Measurements from ENCODE around the gene BRI3BP.
"Not testable (repeated sequence)": the region's sequence is repeated elsewhere in the genome, so short reads cannot be mapped to it uniquely, and the experiment has no call there.

Gene BRI3BP

DNA sequence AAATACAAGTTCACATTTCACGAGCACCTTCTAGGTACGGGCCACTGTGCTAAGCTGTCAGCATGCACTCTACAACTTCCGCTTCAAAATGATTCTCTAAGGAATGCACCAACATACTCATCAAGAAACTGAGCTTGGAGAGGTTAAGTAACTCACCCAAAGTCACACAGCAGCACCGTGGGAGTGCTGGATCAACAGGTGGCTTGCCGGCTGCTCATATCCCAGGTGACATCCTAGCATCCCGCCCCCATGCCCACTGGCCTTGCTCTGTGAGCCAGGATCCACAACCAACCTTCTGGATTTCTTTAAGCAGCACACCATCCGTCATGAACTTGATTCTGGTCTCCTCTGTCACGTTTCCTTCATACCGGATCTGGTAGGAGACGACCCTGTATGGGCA lies 21.2 kb upstream of the BRI3BP start:
- DNase-seq (ENCODE audit: low read depth), result no peak

DNA sequence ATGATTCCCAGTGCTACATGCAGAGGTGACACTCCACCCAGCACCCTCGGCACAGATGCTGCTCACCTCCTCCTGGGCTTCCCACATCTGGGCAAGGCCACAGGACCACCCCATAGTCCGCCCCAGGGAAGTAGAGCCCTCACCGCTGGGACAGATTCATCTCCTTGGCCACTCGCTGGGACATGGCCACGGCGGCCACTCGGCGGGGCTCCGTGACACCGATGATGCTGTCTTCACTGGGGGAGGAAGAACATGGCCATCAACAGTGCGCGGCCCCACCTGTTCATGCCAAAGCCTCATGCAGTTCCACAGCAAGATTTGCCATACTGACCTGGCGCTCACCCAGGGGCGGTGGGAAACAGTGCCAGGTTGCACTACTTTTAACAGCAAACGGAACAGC lies 18.2 kb upstream of the BRI3BP start:
- no peak for DNase-seq (ENCODE audit: low read depth)

DNA sequence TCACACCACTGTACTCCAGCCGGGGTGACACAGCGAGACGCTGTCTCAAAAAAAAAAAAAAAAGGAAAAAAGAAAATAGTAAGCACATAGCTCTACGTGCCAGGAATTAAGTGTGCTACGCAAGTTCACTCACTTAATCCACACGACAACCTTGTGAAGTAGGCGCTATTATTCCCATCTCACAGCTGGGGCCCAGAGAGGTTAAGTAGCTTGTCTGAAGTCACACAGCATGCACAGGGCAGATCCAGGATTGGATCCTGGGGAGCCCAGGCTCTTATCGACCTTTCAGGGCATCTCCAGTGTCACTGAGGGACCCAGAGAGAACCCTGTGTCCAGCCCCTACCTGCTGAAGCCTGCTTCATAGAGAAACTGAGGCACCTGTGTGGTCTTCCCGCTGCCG lies 16.4 kb upstream of the BRI3BP start:
- DNase-seq (ENCODE audit: low read depth), result no peak

DNA sequence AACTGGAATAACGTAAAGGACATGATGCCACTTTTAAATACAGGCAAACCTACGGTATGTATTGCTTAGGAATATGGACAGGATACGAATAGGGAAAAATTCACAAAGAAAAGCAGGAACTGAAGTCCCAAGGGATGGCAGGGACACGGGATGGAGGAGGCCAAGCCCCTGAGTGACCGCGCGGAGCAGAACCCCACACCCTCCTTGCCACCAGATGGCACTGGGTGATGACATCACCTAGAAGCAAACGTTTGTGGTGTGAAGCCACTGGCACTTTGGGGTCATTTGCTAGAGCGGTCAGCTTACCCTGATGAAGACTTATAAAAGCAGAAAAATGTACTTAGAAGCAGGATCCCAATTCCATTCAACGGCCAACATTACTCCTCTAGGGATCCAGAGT lies 13.9 kb upstream of the BRI3BP start:
- no peak for DNase-seq (ENCODE audit: low read depth)

DNA sequence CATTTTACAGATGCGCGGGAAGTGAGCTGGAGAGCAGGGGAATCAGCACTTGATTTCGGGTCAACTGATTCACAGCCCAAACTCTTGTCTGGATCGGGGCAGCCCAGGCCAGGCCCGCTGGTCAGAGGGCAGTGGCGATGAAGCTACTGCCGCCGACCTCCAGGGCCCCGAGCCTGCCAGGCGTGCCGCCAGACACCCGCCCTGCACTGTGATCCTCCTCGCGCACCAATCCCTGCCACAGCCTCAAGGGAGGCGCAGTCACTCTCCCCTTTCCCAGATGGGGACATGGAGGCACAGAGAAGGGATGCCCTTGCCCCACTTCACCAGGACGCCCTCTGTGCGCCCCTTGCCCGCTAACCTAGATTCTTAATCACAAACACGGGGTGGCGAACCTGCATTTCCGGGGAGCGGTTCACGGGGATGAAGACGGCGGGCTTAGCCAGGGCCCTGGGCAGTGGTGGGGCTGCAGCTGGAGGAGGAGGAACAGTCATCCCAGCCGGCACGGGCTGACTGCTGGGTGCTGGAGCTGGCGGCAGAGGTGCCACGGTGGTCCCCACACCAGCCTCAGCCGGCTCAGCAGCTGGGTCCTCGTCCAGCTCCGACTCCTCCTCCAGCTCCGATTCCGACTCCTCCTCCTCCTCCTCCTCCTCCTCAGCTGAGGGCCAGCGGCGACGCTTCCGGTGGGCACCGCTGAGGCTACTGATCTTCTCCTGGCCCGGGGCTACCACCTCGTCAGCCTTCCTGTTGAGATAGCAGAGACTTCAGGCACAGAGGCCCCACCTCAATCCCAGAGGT lies 13.2 kb upstream of the BRI3BP start:
- DNase-seq (ENCODE audit: low read depth), result no peak

DNA sequence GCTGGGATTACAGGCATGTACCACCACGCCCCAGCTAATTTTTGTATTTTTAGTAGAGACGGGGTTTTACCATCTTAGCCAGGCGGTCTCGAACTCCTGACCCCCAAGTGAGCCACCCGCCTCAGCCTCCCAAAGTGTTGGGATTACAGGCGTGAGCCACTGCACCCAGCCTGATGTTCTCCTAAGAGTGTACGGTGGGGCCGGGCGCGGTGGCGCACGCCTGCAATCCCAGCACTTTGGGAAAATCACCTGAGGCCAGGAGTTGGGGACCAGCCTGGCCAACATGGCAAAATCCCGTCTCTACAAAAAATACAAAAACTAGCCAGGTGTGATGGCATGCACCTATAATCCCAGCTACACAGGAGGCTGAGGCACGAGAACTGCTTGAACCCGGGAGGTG lies 6.6 kb upstream of the BRI3BP start:
- not testable (repeated sequence) for DNase-seq (ENCODE audit: low read depth)

DNA sequence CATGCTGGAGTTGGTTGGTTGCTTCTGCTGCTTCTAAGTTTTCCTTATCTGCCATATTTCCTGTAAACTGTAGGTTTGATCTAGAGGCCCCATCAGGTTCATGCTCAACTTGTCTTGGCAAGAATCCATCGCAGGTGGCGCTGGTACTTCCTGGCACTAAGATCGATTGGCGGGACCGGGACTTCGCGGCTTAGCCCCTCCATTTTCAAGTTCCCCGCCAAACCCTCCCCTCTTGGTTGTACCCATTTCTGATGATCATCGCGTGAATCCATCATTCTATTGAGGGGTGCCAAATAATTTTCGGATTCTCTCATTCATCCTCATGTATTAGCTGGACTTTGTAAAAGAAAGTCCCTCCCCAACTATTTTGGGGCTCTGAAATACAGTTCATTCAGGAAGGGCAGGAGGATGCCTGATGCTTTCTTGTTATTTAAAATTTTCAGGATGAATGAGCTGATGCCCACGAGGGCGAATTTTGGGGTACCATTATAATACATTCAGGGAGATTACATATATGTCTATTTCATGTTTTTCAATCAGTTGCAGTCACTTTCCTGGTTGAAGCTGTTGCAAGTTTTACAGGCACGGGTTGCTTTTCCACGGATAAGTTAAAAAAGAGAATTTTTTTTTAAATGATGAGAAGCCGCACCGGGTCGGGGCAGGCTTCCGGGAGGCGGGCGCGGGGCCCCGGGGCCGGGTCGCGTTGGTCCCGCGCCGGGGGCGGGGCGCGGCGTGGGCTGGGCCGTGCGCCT lies 395 bp upstream of the BRI3BP start:
- DNase-seq (ENCODE audit: low read depth), result peak; percentile 68

DNA sequence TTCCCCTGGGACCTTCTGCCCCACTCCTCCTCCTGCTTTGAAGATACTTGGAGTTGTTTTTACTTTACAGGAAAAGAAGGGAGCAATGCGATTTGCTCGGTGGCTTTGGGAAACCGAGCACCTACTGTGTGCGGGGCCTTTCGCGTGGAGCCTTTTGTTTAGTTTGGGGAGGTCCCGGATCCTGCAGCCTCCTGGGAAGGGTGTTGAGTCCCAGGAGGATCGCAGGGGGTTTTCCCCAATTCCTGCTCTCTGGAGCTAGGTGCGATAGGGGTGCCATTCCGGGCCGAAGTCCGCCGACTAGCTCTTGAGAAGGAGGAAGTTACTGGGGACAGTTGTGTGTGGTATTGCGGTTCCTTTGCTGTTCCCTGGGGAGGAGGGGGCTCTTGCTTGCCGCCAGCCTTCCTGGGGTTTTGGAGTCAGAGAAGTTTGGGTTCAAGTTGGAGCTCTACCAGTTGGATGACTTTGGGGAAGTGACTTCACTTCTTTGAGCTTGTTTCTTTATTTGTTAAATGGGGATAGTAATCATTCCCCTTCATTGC lies 1.1 kb downstream of the BRI3BP start:
- DNase-seq (ENCODE audit: low read depth), result no peak

DNA sequence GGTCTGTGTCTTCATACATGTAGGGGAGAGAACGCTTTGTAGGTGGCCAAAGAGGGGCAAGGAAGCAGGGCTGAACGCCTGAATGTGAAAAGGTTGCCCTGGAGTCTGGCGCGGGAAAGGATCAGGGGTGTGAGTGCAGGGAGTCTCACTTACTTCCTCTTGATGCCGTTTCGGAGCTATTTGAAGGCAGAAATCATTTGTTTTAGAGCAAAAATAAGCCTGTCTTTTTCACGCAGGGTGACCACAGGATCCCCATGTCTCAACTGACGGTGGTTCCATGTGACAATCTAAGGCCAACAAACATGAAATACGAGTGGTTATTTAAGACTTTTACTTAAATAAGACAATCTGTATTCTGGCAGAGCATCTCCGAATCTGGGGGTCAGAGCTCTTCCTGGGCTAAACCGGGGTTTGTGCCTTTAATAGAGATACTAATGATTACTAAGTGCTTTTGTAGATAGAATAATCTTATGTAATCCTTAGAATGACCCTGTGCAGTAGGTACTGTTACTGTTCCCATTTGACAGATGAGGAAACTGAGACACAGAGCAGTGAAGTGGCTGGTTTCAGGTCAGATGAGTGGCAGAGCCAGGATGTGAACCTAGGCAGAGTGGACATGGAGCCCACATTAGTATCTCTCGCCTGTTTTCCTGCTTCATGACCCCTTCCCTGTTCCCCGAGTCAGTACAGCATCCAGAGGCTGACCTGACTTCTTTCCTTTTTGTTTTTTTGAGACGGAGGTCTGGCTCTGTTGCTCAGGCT lies 1.9 kb downstream of the BRI3BP start:
- DNase-seq (ENCODE audit: low read depth), result no peak

DNA sequence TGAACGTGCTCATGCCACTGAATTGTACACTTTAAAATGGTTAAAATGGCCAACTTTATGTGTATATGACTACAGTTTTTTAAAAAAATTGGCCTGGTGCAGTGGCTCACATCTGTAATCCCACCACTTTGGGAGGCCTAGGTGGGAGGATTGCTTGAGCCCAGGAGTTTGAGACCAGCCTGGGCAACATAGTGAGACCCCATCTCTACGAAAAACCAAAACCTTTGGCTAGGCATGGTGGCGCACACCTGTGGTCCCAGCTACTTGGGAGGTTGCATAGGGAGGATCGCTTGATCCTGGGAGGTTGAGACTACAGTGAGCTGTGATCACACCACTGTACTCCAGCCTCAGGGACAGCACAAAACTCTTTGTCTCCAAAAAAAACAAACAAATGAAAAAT lies 5.3 kb downstream of the BRI3BP start:
- no peak for DNase-seq (ENCODE audit: low read depth)

DNA sequence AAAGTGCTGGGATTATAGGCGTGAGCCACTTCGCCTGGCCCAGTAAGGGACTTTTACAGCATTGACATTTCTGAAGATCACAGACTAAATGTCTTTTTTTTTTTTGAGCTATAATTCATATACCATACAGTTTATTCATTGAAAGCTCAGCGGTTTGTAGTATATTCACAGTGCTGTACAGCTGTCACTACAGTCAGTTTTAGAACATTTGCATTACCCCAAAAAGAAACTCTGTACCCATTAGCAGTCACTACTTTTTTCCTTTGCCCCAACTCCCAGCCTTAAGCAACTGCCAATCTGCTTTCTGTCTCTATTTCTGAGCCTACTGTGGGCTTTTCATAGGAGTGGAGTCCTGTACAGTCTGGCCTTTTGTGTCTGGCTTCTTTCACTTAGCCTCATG lies 8.2 kb downstream of the BRI3BP start:
- DNase-seq (ENCODE audit: low read depth), result no peak

DNA sequence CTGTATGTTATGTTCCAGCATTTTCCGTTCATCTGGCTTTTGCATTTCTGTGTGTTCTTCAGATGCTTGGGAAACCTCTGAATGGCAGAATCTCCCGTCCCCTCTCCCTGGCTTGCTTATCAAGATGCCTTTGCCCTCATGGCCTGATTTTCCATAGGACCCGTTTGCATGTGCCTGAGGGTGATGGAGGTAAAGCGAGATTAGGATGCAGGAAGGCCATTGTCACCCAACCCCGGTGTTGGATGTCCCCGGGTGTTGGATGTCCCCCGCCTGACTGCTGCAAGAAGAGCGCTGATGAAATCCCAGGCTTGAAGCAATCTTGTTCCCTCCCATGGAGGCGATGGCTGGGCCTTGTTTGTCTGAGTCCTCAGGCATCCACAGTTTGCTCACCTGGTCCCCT lies 9.6 kb downstream of the BRI3BP start:
- DNase-seq (ENCODE audit: low read depth), result no peak

DNA sequence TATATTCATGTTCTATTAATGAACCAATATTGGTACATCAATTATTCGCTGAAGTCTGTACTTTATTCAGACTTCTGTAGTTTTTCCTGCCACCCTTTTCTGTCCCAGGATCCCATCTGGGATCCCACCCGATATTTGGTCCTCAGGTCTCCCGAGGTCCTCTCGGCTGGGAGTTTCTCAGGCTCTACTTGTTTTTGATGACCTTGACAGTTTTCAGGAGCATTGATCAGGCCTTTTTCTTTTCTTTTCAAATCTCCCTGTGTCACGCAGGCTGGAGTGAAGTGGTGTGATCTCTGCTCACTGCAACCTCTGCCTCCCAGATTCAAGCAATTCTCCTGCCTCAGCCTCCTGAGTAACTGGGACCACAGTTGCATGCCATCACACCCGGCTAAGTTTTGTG lies 11.2 kb downstream of the BRI3BP start:
- DNase-seq (ENCODE audit: low read depth), result no peak

DNA sequence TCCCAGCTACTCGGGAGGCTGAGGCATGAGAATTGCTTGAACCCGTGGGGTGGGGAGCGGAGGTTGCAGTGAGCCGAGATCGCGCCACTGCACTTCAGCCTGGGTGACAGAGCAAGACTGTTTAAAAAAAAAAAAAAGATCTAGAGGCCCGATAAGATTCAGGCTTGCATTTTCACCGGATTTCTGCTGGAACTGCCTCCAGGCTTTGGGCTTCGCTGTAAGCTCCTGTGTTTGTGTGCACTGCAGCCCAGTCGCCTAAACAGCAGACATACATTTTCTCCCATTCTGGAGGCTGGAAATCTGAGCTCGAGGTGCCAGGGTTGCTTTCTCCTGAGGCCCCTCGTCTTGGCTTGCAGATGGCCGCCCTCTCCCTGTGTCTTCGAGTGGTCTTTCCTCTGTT lies 12.2 kb downstream of the BRI3BP start:
- no peak for DNase-seq (ENCODE audit: low read depth)

DNA sequence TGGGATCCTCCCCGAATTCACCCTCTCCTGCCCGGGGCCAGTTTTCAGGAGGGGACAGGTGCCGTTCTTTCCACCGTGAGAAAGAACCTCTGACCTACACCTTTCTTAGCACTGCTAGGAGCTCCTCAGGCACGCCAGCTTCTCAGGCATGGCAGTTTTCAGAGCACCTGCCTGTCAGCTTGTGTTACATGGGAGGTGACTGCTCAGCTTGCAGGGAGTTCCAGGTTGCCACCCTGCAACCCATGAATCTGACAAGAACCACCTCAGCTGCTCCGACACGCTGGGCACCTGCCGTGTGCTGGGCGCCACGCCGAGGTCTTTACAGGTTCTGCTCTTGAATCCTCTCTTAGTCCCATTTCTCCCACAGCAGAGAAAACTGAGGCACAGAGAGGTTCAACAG lies 12.9 kb downstream of the BRI3BP start:
- no peak for DNase-seq (ENCODE audit: low read depth)

DNA sequence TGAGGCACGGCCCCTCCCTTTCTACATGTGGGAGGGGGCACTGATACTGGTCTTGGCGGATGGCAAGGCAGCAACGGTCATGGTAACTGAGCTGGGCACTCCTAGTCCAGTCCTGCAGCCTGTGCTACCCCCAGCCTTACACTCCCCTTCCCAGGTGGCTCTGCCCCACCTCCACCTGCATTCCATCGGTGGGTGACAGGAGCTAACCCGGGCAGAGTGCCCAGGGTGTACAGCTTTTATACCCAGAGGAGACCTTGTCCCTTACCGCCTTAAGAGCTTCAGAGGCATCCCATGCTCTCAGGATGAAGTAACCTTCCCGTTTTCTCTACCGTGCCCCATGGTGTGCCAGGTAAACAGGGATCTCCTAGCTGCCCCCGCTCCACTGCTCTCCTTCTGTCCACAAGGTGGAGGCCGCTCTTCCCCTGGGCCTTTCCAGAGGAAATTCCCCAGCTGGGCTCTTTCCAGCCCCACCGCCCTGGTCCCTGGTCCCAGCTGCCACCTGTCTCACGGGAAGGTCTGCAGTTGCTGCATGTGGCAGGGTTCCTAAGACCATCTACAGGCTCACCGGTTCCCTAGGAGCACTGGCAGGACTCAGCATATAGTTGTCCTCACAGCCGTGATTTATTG lies 20.5 kb downstream of the BRI3BP start:
- DNase-seq (ENCODE audit: low read depth), result no peak

DNA sequence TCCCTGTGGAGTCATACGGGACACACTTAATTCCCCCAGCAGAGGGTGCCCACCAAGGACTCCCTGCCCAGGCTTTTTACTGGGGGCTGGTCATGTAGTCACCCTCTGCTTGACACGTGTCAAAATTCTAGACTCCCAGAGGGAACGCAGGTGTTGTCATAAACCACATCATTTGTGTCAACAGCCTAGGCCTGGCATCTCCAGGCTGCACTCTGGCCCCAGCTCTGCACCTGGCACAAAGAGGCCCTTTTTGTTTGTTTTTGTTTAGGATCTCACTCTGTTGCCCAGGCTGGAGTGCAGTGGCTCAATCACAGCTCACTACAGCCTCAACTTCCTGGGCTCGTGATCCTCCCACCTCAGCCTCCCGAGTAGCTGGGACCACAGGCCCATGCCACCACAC lies 21.1 kb downstream of the BRI3BP start:
- DNase-seq (ENCODE audit: low read depth), result no peak

DNA sequence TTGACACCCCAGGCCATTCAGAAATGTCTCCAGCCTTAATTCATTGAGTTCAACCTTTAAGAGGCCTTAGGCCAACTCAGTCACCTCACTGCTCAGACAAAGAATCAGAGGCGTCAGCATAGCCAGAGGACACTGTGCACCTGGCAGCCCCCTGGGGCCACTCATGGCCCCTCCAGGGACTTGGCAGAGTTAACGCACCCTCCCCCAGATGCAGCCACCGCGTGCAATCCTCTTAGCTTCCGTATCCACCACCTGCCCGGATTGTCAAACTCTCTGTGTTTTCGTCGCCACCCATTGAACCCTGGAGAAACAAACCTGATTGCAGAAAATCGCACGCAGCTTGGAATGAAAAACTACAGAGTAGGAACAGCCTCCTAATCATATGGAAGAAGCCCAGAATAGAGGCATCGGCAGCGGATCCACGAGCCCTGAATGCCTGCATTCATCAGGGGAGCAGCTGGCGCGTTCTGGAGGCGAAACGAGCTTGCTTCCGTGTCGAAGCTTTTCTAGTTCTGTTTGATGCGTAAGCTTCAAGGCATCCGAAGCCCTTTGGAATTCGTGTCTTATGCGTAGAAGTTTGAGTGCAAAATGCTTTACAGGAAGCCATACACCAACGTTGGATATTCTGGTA lies 22.4 kb downstream of the BRI3BP start:
- no peak for DNase-seq (ENCODE audit: low read depth)

DNA sequence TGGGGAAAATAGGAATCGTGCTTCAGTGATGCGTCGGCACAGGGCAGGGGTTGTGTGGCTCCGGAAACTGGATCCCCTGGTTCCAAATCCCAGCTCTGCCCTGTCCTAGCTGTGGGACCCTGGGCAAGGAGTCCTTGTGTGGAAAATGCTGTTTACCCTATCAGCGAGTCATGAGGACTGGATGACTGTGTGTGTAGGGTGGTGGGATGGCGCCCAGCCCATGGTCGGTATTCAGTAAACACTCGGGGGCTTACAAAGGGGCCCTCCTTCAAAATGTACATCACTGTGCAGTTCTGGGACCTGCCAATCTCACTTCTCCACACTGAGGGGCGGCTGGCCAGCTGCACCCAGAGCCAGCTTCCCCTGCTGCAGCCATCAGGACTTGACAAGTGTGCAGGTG lies 24.4 kb downstream of the BRI3BP start:
- no peak for DNase-seq (ENCODE audit: low read depth)

DNA sequence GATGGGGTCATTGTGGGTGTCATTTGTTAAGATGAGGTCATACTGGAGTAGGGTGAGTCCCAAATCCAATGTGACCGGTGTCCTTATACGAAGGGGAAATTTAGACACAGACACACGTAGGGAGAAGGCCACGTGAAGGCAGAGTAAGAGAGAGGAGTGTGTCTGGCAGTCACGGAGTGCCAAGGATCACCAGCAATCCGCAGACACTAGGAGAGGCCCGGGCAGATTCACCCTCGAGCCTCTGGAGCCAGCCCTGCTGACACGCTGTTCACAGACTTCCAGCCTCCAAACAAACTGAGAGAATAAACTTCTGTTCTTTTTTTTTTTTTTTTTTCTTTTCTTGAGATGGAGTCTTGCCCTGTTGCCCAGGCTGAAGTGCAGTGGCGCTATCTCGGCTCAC lies 24.9 kb downstream of the BRI3BP start:
- DNase-seq (ENCODE audit: low read depth), result no peak

DNA sequence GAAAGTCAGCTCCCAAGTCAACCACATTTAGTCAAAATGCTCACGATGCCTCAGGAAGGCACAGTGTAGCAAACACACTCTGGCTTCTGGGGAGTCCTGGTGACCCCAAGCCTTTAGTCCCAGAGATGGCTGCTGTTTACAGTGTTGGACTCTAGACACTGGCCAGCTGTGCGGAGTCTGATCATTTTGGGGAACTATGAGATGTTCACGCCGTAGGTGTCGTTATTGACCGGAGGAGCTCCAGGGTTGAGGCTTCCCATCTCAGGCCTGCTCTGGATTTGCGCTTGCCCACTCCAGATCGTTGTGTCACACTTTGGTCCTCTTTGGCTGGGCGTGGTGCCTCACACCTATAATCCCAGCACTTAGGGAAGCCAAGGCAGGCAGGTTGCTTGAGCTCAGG lies 27.7 kb downstream of the BRI3BP start:
- DNase-seq (ENCODE audit: low read depth), result no peak

DNA sequence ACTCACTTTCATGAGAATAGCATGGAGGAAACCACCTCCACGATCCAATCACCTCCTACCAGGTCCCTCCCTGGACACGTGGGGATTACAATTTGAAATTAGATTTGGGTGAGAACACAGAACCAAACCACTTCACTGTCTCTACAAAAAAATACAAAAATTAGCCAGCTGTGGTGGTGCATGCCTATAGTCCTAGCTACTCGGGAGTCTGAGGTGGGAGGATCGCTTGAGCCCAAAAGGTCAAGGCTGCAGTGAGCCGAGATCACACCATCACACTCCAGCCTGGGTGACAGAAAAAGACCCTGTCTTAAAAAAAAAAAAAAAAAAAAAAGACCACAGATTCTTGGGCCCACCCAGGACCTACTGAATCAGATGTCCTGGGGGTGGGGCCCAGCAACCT lies 28.3 kb downstream of the BRI3BP start:
- no peak for DNase-seq (ENCODE audit: low read depth)

Measured in stimulated activated CD8-positive, alpha-beta memory T cell treated with anti-CD3 and anti-CD28 coated beads, Interleukin-4, amount 100 ng/mL, for 24 hours (primary cell).